Cardiac muscle cell (in vitro differentiated cells and primary cell): ENCODE results near the gene RPL35. TPM values are rescaled to one million over a fixed set of nuclear protein-coding genes. Genes with fewer than 3 reads are reported as not detected.
A peak's percentile ranks its signal among the peaks of the same experiment; 100 is the strongest.

Experiments
- DNase-seq, 2 donors: peaks; one replicate each; pipeline versions ENCODE4 v3.0.0 to v3.0.0-alpha.2; 2010 to 2017; ENCODE audit warnings: low read depth in 1 of 2, low spot score in 1 of 2
- H3K27ac ChIP-seq: fragments of 200-600 bp; sonication (generic); 2 replicates; pipeline ENCODE4 v1.5.1; 2016
- H3K27me3 ChIP-seq: fragments of 200-600 bp; sonication (generic); 2 replicates; pipeline ENCODE4 v1.6.0; 2016; ENCODE audit warnings: control low read depth
- H3K36me3 ChIP-seq: fragments of 200-600 bp; sonication (generic); 2 replicates; pipeline ENCODE4 v1.5.1; 2016; ENCODE audit warnings: control low read depth
- H3K4me1 ChIP-seq: fragments of 200-600 bp; sonication (generic); 2 replicates; pipeline ENCODE4 v1.8.1; 2017; ENCODE audit warnings: low read depth, mild to moderate bottlenecking, mixed run types
- H3K4me3 ChIP-seq: fragments of 200-600 bp; sonication (generic); 2 replicates; pipeline ENCODE4 v1.5.1; 2016; ENCODE audit warnings: mild to moderate bottlenecking
- H3K9me3 ChIP-seq: fragments of 200-600 bp; sonication (generic); 2 replicates; pipeline ENCODE4 v1.5.1; 2017; ENCODE audit warnings: low read depth, mild to moderate bottlenecking, control low read depth
- polyA plus RNA-seq: library from polyadenylated mRNA; unstranded; fragments of >200 nt; fragmentation: Nextera tagmentation; extraction: Ambion mirVana; gene quantifications from 2 replicates; pipeline ENCODE4 v1.2.1, GENCODE V29; 2016
- total RNA-seq: library from RNA; depleted of rRNA; stranded (reverse); fragments of >200 nt; gene quantifications from 2 replicates; pipeline ENCODE4 v1.2.3, GENCODE V29; 2016
- TF ChIP-seq, protein P1 (sequence below): IDR thresholded peaks from 2 replicates; pipeline ENCODE4 v1.5.1; 2012; ENCODE audit warnings: low read depth, mild to moderate bottlenecking, low read length

The RPL35 gene
- total and polyA plus RNA-seq, 2 experiments from 2014 or later, result 1,356 to 2,996 TPM

DNA sequence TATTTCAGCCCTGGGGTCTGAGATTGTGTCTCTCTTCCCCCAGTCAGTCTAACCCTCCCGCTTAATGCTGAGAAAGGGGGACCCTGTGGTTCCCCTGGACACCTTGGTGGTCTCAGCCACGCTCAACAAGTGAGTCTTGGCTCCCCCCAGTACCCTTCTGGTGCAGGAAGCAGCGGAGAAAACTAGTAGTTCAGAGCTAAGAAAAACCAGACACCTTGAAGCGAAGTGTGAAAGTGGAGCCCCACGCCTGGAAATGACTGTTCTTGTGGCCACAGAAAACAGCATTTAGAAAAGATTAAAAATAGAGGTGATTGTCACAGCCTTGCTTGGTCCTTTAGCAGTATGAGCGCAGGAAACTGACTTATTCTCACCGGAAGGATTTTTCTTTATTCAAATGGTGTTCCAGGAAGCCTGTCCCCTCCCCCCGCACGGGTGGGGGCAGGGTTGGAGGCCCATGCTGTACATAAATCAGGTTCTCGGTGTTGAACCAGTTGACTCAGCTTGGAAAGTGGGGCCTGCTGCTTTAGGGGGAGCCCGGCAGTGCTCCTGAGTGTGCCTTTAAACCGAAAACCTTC is 8.3 kb upstream of the RPL35 start:
- H3K4me1 ChIP-seq, result peaks cover 24% of the 10 kb centered on the region
- no peaks in the 10 kb centered on the region for H3K27me3 ChIP-seq
- peaks cover 4% of the 10 kb centered on the region for H3K36me3 ChIP-seq
- H3K9me3 ChIP-seq, result no peaks in the 10 kb centered on the region
- TF ChIP-seq, protein P1, sequence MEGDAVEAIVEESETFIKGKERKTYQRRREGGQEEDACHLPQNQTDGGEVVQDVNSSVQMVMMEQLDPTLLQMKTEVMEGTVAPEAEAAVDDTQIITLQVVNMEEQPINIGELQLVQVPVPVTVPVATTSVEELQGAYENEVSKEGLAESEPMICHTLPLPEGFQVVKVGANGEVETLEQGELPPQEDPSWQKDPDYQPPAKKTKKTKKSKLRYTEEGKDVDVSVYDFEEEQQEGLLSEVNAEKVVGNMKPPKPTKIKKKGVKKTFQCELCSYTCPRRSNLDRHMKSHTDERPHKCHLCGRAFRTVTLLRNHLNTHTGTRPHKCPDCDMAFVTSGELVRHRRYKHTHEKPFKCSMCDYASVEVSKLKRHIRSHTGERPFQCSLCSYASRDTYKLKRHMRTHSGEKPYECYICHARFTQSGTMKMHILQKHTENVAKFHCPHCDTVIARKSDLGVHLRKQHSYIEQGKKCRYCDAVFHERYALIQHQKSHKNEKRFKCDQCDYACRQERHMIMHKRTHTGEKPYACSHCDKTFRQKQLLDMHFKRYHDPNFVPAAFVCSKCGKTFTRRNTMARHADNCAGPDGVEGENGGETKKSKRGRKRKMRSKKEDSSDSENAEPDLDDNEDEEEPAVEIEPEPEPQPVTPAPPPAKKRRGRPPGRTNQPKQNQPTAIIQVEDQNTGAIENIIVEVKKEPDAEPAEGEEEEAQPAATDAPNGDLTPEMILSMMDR, result no peak
- peak overlapping the region; percentile 98 for H3K27ac ChIP-seq
- peak; percentile 22 to 49 for DNase-seq
- peak overlapping the region; percentile 98 for H3K4me3 ChIP-seq

DNA sequence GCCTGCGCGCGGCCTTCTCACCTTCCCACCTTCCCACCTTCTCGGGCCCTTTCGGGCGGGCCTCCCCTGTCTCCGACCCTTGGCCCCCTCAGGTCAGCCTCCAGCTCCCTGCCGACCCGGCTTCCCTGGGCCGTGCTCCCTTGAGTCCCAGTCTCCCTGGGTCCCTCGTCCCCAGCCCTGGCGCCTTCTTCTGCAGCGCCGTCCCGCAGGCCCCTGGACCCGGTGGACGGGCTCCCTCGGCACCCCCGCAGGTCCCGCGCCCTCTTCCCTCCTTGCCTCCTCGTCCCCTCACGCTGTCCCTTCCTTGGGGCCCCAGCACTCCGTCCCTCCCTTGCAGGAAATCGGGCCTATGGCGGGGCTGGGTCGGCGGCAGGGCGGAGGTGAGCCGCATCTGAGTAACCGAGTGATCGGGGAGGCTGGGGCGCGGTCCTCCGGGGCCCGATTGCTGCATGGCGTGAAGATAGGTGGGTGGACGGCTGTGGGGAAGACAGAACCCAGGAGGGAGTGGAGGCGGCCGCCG is 7.8 kb upstream of the RPL35 start:
- peak overlapping the region; percentile 98 for H3K27ac ChIP-seq
- DNase-seq, result peak in 1 of 2 donors; percentile 45
- peak overlapping the region; percentile 98 for H3K4me3 ChIP-seq
- H3K27me3 ChIP-seq, result no peaks in the 10 kb centered on the region
- H3K9me3 ChIP-seq, result no peaks in the 10 kb centered on the region
- H3K4me1 ChIP-seq, result peaks cover 24% of the 10 kb centered on the region
- H3K36me3 ChIP-seq, result no peaks in the 10 kb centered on the region
- TF ChIP-seq, protein P1, result no peak

DNA sequence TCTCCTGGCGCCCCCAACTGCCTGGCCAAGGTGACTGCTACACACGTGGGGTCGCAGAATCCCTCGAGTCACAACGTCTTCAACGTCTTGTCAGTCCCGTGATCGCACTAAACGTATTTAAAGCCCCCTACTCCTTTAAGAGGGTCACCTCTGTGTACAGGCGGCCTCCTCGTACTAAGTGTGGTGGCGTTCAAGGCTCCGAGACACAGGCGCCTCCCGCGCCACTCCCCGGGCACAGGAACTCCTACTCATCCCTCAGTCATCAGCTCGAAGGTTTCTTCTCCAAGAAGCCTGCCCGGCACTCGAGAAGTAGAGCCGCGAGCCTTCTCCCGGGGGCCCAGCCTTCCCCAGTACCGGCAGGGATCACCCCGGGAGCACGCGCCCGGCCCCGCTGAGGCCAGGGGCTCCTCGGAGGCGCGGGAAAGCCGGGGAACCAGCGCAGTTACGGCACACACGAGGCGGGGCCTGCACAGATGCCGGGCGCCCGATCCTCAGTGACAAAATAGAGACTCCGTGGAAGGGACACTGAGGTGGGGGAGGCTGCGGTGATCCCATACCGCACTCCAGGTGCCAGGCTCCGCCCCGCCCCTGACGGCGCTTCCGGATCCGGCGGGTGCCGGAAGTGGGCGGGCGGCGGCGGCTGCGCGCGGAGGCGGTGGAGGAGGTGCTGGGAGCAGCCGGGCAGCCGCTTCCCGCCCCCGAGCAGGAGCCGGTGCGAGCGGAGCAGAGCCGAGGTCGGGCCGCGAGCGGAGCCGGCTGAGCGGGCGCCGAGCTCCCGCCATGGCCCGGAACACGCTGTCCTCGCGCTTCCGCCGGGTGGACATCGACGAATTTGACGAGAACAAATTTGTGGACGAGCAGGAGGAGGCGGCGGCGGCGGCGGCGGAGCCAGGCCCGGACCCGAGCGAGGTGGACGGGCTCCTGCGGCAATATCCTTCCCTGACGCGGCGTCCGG is 7.0 kb upstream of the RPL35 start:
- no peaks in the 10 kb centered on the region for H3K36me3 ChIP-seq
- peaks cover 24% of the 10 kb centered on the region for H3K4me1 ChIP-seq
- H3K4me3 ChIP-seq, result peak overlapping the region; percentile 98
- peak overlapping the region; percentile 98 for H3K27ac ChIP-seq
- TF ChIP-seq, protein P1, result peak; percentile 18
- peak; percentile 87 to 90 for DNase-seq
- H3K27me3 ChIP-seq, result no peaks in the 10 kb centered on the region
- no peaks in the 10 kb centered on the region for H3K9me3 ChIP-seq

DNA sequence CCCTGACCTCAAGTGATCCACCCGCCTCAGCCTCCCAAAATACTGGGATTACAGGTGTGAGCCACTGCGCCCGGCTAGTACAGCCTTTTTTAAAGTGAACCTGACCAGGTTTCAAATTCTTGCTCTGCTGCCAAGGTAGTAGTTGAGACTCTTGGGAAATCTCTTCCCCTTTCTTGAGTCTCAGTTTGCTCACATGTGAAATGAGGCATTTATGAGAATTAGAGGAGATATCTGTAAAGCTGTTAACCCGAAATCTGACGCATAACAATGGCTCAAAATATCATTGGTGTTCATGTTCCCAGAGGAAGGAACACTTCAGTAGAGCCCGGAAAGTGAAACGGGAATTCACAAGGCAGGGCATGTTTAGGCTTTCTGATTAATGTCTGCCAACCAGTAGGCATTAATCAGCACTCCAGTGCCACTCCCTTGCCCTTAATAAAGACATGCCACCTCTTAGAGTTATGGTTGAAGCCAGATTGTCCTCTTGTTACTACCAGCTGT is 1.7 kb upstream of the RPL35 start:
- Histone ChIP-seq H3K4me3 (no peak overlapping the region), H3K27me3 (no peaks in the 10 kb centered on the region), H3K36me3 (peaks cover 19% of the 10 kb centered on the region), H3K4me1 (peaks cover 11% of the 10 kb centered on the region), H3K9me3 (no peaks in the 10 kb centered on the region), H3K27ac (peak overlapping the region; percentile 56)
- TF ChIP-seq, protein P1, result no peak
- DNase-seq, result no peak

DNA sequence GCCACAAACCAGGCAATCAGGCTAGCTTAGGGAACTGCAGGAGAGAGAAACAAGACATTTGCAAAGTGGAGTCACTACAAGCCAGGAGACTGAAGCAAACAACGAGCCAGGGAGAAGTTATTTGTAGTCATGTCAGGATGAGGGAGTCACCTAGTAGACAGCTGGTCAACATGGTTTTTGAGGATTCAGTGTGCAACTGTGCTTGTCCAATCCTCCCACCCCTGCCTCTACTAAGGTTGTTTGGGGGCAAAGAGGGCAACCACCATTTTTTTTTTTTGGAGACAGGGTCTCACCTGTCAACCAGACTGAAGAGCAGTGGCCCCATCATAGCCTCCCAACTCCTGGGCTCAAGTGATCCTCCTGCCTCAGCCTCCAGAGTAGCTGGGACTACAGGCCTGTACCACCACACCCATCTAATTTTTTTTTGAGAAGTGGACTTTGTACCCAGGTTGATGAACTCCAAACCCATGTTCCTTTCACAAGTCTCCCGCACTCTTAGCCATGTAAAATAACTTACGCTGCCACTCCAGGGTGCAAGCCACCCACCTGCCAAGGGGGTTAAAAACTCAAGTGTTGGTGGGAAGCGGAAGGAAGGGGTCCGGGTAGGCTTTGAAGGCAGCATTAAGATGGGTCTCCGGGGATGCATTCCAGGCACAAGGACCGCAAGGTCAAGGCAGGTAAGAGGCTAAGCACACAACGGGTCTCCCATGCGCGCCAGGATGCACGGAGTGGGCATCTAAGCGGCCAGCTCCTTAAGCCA is 995 bp downstream of the RPL35 start:
- Histone ChIP-seq H3K4me3 (peak overlapping the region; percentile 74), H3K36me3 (peaks cover 27% of the 10 kb centered on the region), H3K9me3 (no peaks in the 10 kb centered on the region), H3K4me1 (peaks cover 6% of the 10 kb centered on the region), H3K27ac (peak overlapping the region; percentile 97), H3K27me3 (no peaks in the 10 kb centered on the region)
- TF ChIP-seq, protein P1, result no peak
- DNase-seq, result no peak
